Thyroid gland (tissue), 4 donors: ENCODE results near the gene APBB2.

Experiments used
- POLR2A ChIP-seq, 2 donors: fragments of 450-650 bp; IDR thresholded peaks; one replicate each; pipeline ENCODE4 v1.6.1; 2017; ENCODE audit warnings: antibody characterized with exemption in 2 of 2, mild to moderate bottlenecking in 2 of 2, moderate library complexity in 1 of 2
- TF ChIP-seq, protein P1 (sequence below), 6 experiments: fragments of 200-600 bp in 3 of 6; fragments of 450-650 bp in 3 of 6; sonication (generic) in 3 of 6; IDR thresholded peaks; one replicate each; pipeline ENCODE4 v1.5.1; 2016 to 2019; ENCODE audit warnings: antibody characterized with exemption in 6 of 6, mild to moderate bottlenecking in 2 of 6, inconsistent platforms in 1 of 6, moderate library complexity in 1 of 6

DNA sequence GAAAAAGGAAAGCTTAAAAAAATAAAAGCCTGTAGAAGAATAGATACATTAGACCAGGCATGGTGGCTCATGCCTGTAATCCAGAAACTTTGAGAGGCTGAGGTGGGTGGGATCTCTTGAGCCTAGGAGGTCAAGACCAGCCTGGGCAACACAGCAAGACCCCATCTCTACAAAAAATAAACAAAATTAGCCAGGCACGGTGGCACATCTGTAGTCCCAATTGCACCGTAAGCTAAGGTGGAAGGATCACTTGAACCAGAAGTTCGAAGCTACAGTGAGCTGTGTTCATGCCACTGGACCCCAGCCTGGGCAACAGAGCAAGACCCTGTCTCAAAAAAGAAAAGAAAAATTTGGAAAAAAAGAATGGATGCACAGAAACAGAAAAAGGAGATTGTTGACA, 149.4 kb downstream of the APBB2 start:
- TF ChIP-seq, protein P1, sequence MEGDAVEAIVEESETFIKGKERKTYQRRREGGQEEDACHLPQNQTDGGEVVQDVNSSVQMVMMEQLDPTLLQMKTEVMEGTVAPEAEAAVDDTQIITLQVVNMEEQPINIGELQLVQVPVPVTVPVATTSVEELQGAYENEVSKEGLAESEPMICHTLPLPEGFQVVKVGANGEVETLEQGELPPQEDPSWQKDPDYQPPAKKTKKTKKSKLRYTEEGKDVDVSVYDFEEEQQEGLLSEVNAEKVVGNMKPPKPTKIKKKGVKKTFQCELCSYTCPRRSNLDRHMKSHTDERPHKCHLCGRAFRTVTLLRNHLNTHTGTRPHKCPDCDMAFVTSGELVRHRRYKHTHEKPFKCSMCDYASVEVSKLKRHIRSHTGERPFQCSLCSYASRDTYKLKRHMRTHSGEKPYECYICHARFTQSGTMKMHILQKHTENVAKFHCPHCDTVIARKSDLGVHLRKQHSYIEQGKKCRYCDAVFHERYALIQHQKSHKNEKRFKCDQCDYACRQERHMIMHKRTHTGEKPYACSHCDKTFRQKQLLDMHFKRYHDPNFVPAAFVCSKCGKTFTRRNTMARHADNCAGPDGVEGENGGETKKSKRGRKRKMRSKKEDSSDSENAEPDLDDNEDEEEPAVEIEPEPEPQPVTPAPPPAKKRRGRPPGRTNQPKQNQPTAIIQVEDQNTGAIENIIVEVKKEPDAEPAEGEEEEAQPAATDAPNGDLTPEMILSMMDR (IDR thresholded peaks at IDR 0.05): no peak
- TF ChIP-seq POLR2A (IDR thresholded peaks at IDR 0.05): no peak
